Fibroblast of skin of back (primary cell): ENCODE measurements around the gene BST1. TPM values are rescaled to one million over a fixed set of nuclear protein-coding genes. Genes with fewer than 3 reads are reported as not detected.
A peak's percentile ranks its signal among the peaks of the same experiment; 100 is the strongest.

Experiments
- DNase-seq: peaks from one replicate; pipeline ENCODE4 v3.0.0-alpha.2; 2013
- polyA plus RNA-seq, 2 experiments: library from polyadenylated mRNA; unstranded; fragments of 120-200 nt; gene quantifications; one replicate each; pipeline ENCODE4 v1.2.1, GENCODE V29; 2013; ENCODE audit not compliant: insufficient read length in 2 of 2

BST1 gene
- polyA plus RNA-seq (2013, experiment 1 of 2; ENCODE audit: insufficient read length): 44.9 TPM
- polyA plus RNA-seq (2013, experiment 2 of 2; ENCODE audit: insufficient read length): 67.5 TPM

GRCh38 chr4:15702941-15703403, at the start of gene BST1:
TSS of gene BST1 (plus strand) at chr4:15703065. CDS start at chr4:15703145, 80 bp downstream.
- DNase-seq: peak; percentile 74

- no peak for DNase-seq
These were observed 49.4 kb upstream of the BST1 start for GRCh38 chr4:15653420-15653819.

- peak; percentile 60 for DNase-seq
These were observed 48.8 kb upstream of the BST1 start for GRCh38 chr4:15653864-15654592.

GRCh38 chr4:15654593-15655222, 48.2 kb upstream of the BST1 start:
- DNase-seq: peak; percentile 40

- peak; percentile 88 for DNase-seq
These were observed 47.4 kb upstream of the BST1 start, which contains the start of gene FBXL5 for GRCh38 chr4:15655223-15656037. TSS of gene FBXL5 (minus strand) at chr4:15655357. CDS start at chr4:15655287, 70 bp downstream.

- DNase-seq: no peak
These were observed 46.8 kb upstream of the BST1 start for GRCh38 chr4:15656038-15656470.

- DNase-seq: no peak
These were observed 45.5 kb upstream of the BST1 start for GRCh38 chr4:15657366-15657765.

GRCh38 chr4:15658136-15658770, 44.6 kb upstream of the BST1 start:
- no peak for DNase-seq

GRCh38 chr4:15658781-15659180, 44.1 kb upstream of the BST1 start:
- DNase-seq: no peak

GRCh38 chr4:15659768-15660570, 42.9 kb upstream of the BST1 start:
- peak; percentile 48 for DNase-seq

- DNase-seq: peak; percentile 24
These were observed 37.0 kb upstream of the BST1 start for GRCh38 chr4:15665753-15666365.

- DNase-seq: no peak
These were observed 35.9 kb upstream of the BST1 start for GRCh38 chr4:15667006-15667405.

- no peak for DNase-seq
These were observed 34.1 kb upstream of the BST1 start for GRCh38 chr4:15668566-15669435.

GRCh38 chr4:15670576-15670975, 32.3 kb upstream of the BST1 start:
- DNase-seq: no peak

- no peak for DNase-seq
These were observed 30.8 kb upstream of the BST1 start for GRCh38 chr4:15672101-15672500.

- no peak for DNase-seq
These were observed 29.5 kb upstream of the BST1 start for GRCh38 chr4:15673337-15673736.

GRCh38 chr4:15674046-15674445, 28.8 kb upstream of the BST1 start:
- DNase-seq: no peak

GRCh38 chr4:15674926-15675325, 27.9 kb upstream of the BST1 start:
- no peak for DNase-seq

GRCh38 chr4:15675356-15675755, 27.5 kb upstream of the BST1 start:
- DNase-seq: no peak

GRCh38 chr4:15676039-15676438, 26.8 kb upstream of the BST1 start:
- no peak for DNase-seq
